GM12874 (cell line): ENCODE measurements around the gene PRSS8.

Experiments
- CTCF ChIP-seq: IDR thresholded peaks from 2 replicates; pipeline ENCODE4 v1.5.1; 2011; ENCODE audit warnings: low read depth, mild to moderate bottlenecking, control low read depth, low read length, moderate library complexity; ENCODE audit not compliant: insufficient read depth

Gene PRSS8

GRCh38 chr16:31141489-31142108 lies 6.1 kb upstream of the PRSS8 start:
- TF ChIP-seq CTCF = no peak

GRCh38 chr16:31138621-31139578 lies 3.4 kb upstream of the PRSS8 start:
- TF ChIP-seq CTCF = no peak

- TF ChIP-seq CTCF = no peak
Measured at GRCh38 chr16:31136287-31136662, 748 bp upstream of the PRSS8 start.

- no peak for TF ChIP-seq CTCF
Measured at GRCh38 chr16:31134625-31135534, 647 bp downstream of the PRSS8 start.

- TF ChIP-seq CTCF = no peak
Measured at GRCh38 chr16:31134091-31134571, 1.4 kb downstream of the PRSS8 start.

- no peak for TF ChIP-seq CTCF
Measured at GRCh38 chr16:31133046-31133501, 2.5 kb downstream of the PRSS8 start.
